ENCODE results near the gene ABHD5. TPM values are rescaled to one million over a fixed set of nuclear protein-coding genes. Genes with fewer than 3 reads are reported as not detected.

The ABHD5 gene
- 10 to 100 TPM; 18.6 to 43.7 (median 33.7) TPM for total RNA-seq

DNA sequence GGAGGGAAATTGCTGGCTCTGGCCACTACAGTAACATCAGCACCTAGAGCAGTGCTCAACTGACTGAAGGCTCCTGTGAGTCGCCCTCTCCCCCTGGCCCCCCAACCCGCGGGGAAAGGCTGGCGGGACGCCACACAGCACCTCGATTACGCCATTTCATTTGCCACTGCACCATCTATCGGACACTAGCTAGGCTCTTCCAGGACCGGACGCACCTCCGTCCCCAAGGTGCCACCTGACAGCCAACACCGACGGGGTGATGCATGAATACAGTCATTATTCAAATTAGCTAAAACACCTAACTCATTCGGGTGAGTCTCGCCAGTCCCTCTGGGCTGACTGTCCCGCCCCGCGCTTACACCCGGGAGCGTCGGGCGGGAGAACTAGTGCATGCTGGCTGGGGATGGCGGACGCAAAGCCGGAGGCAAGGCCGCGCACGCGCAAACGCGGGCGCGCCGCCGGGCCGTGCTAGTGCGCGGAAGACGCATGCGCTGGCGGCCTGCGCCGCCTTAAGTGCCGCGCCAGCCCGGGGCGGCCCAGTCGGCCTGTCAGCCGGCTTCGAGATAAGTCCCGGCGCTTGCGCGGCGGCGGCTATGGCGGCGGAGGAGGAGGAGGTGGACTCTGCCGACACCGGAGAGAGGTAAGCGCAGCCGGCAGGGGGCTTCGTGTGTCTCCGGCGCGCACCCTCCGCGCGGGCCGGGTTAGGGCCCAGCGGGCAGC, at the start of gene ABHD5:
ABHD5 (plus strand) TSS at position 539 of the 720 bp plus-strand sequence; CDS start at position 594, 55 bp downstream.
- in situ Hi-C loops (cut with MboI; ENCODE audit: low sequenced_read_pairs in 4 of 4): no loop called here
- peak within 1 kb of the TSS; percentile 66 to 93 (median 76) for H3K4me3 ChIP-seq
- no peaks in the 10 kb centered on the region for H3K9me3 ChIP-seq
- TF ChIP-seq CTCF (IDR thresholded peaks at IDR 0.05 in 4 of 5, conservative IDR thresholded peaks at IDR 0.05 in 1 of 5) (peak in 4 of 5 experiments; percentile 5 to 29 (median 19)), POLR2A (IDR thresholded peaks at IDR 0.05) (peak; percentile 98)
- no peaks in the 10 kb centered on the region for H3K27me3 ChIP-seq
- no peaks in the 10 kb centered on the region for H3K36me3 ChIP-seq
- ATAC-seq: peak; percentile 91
- peaks cover 23 to 28% of the 10 kb centered on the region in 2 donors for H3K4me1 ChIP-seq
- peak; percentile 68 to 85 for DNase-seq
- H3K27ac ChIP-seq: peak within 1 kb of the TSS; percentile 82 to 95 (median 90)
- intact Hi-C loops (cut with DNase I; ENCODE audit: low total_unique reads): loop anchor here (1.0 to 10.0 kb wide), 5 partner anchors 19 to 1106 kb away; partner anchors contain the start of genes ANO10, SEC22C and SNRK

DNA sequence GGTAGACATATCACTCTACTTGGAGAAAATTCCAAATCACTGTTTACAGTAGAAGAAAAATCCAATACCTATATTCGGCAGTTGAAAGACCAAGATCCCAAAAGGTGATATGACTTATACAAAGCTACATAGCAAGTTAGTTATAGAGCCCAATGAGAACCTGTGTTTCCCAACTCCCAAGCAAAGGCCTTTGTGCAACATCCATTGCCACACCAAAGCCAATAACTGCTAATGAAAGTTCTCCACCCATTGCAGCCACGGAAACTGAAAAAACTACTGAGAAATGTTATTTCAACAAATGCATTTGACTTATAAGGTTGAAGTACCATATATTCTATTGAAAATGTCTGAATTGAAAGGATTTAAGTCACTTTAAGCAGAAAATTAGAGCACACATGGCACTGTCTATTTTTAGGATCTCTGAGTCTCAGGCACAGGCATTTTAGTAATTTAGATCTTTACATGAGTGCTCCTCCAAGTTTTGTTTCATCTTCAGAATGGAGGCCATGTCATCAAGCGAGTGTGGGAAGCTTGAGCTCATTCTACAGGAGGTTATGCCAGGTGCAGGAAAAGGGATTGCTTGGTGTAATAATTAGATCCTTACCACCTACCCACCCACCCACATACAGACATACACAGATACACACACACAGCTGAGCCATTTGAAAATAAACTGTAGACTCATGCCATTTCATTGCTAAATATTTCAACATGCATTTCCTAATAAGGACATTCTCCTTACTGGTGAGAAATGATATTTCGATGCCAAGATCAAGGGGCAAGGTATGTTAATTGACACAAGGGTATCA, 49.2 kb upstream of the ABHD5 start:
- Histone ChIP-seq H3K27ac (no peak overlapping the region), H3K27me3 (no peaks in the 10 kb centered on the region), H3K36me3 (no peaks in the 10 kb centered on the region), H3K4me1 (no peaks in the 10 kb centered on the region), H3K4me3 (no peak overlapping the region), H3K9me3 (no peaks in the 10 kb centered on the region)
- TF ChIP-seq CTCF (IDR thresholded peaks at IDR 0.05 in 4 of 5, conservative IDR thresholded peaks at IDR 0.05 in 1 of 5): no peak
- TF ChIP-seq POLR2A (IDR thresholded peaks at IDR 0.05): no peak
- intact Hi-C loops (cut with DNase I; ENCODE audit: low total_unique reads): no loop called here
- DNase-seq (no peak), ATAC-seq (no peak)
- in situ Hi-C loops (cut with MboI; ENCODE audit: low sequenced_read_pairs in 4 of 4): no loop called here

GRCh38 chr3:43644443-43644842, 46.3 kb upstream of the ABHD5 start:
- Histone ChIP-seq H3K27me3 (no peaks in the 10 kb centered on the region), H3K4me1 (no peaks in the 10 kb centered on the region), H3K36me3 (no peaks in the 10 kb centered on the region), H3K9me3 (no peaks in the 10 kb centered on the region), H3K4me3 (no peak overlapping the region), H3K27ac (no peak overlapping the region)
- no peak for ATAC-seq
- in situ Hi-C loops (cut with MboI; ENCODE audit: low sequenced_read_pairs in 4 of 4): no loop called here
- DNase-seq: no peak
- intact Hi-C loops (cut with DNase I; ENCODE audit: low total_unique reads): no loop called here
- TF ChIP-seq CTCF (IDR thresholded peaks at IDR 0.05 in 4 of 5, conservative IDR thresholded peaks at IDR 0.05 in 1 of 5) (no peak), POLR2A (IDR thresholded peaks at IDR 0.05) (no peak)

GRCh38 chr3:43647331-43648166, 43.2 kb upstream of the ABHD5 start:
- Histone ChIP-seq H3K9me3 (no peaks in the 10 kb centered on the region), H3K27ac (no peak overlapping the region), H3K4me1 (no peaks in the 10 kb centered on the region), H3K36me3 (no peaks in the 10 kb centered on the region), H3K27me3 (no peaks in the 10 kb centered on the region), H3K4me3 (no peak overlapping the region)
- ATAC-seq: no peak
- in situ Hi-C loops (cut with MboI; ENCODE audit: low sequenced_read_pairs in 4 of 4) (no loop called here), intact Hi-C loops (cut with DNase I; ENCODE audit: low total_unique reads) (no loop called here)
- DNase-seq: no peak
- no peak for TF ChIP-seq POLR2A (IDR thresholded peaks at IDR 0.05)
- TF ChIP-seq CTCF (IDR thresholded peaks at IDR 0.05 in 4 of 5, conservative IDR thresholded peaks at IDR 0.05 in 1 of 5): no peak
